ENCODE measurements around the gene NUP210L. TPM values are rescaled to one million over a fixed set of nuclear protein-coding genes. Genes with fewer than 3 reads are reported as not detected.
A peak's percentile ranks its signal among the peaks of the same experiment; 100 is the strongest.

NUP210L gene
- total RNA-seq, 1 donor from 2014 or later: not detected

GRCh38 chr1:154157520-154158306 lies 2.8 kb upstream of the NUP210L start:
- H3K9me3 Mint-ChIP-seq: no peaks in the 10 kb centered on the region
- Histone ChIP-seq H3K4me1 (peaks cover 11% of the 10 kb centered on the region), H3K27me3 (no peaks in the 10 kb centered on the region), H3K36me3 (peaks cover 21% of the 10 kb centered on the region), H3K79me2 (ENCODE audit: low read depth) (peaks cover 11% of the 10 kb centered on the region), H3K9me3 (ENCODE audit: low read depth) (no peaks in the 10 kb centered on the region), H3K9ac (no peak overlapping the region), H4K20me1 (ENCODE audit: low read depth) (no peaks in the 10 kb centered on the region), H3K27ac (peak overlapping the region; percentile 61), H3K4me3 (no peak overlapping the region), H3F3A (ENCODE audit: low read depth) (peaks cover 24% of the 10 kb centered on the region), H3K4me2 (no peak overlapping the region), H2AFZ (replicated peaks) (no peak overlapping the region)
- H3K27me3 Mint-ChIP-seq (ENCODE audit: insufficient read depth, low read depth): peaks cover 4% of the 10 kb centered on the region
- H3K36me3 Mint-ChIP-seq: peaks cover 25% of the 10 kb centered on the region
- peak overlapping the region; percentile 80 for H3K27ac Mint-ChIP-seq
- DNase-seq (ENCODE audit: low spot score): peak; percentile 7
- H3K4me1 Mint-ChIP-seq: peaks cover 15% of the 10 kb centered on the region
- H3K4me3 Mint-ChIP-seq: no peak overlapping the region
- no peak for TF ChIP-seq CTCF (IDR thresholded peaks at IDR 0.05)
- no peak for TF ChIP-seq EZH2 (IDR thresholded peaks at IDR 0.05)
- no peak for TF ChIP-seq EZH2phosphoT487 (IDR thresholded peaks at IDR 0.05)

GRCh38 chr1:154155251-154155650 lies 378 bp upstream of the NUP210L start:
- no peak for DNase-seq (ENCODE audit: low spot score)
- no peak overlapping the region for H3K4me2 ChIP-seq
- no peak overlapping the region for H3K27ac Mint-ChIP-seq

GRCh38 chr1:154154053-154154452 lies 820 bp downstream of the NUP210L start:
- Mint-ChIP-seq H3K4me1 (peaks cover 15% of the 10 kb centered on the region), H3K4me3 (no peak overlapping the region), H3K36me3 (peaks cover 9% of the 10 kb centered on the region), H3K27ac (no peak overlapping the region), H3K9me3 (no peaks in the 10 kb centered on the region), H3K27me3 (ENCODE audit: insufficient read depth, low read depth) (peaks cover 4% of the 10 kb centered on the region)
- Histone ChIP-seq H3K36me3 (peaks cover under 1% of the 10 kb centered on the region), H3K79me2 (ENCODE audit: low read depth) (no peaks in the 10 kb centered on the region), H3K4me1 (peaks cover 11% of the 10 kb centered on the region), H3K27me3 (no peaks in the 10 kb centered on the region), H3K9ac (no peak overlapping the region), H2AFZ (replicated peaks) (no peak overlapping the region), H3K4me2 (no peak overlapping the region), H3K4me3 (no peak overlapping the region), H3K27ac (no peak overlapping the region), H4K20me1 (ENCODE audit: low read depth) (no peaks in the 10 kb centered on the region), H3K9me3 (ENCODE audit: low read depth) (no peaks in the 10 kb centered on the region), H3F3A (ENCODE audit: low read depth) (peaks cover 21% of the 10 kb centered on the region)
- TF ChIP-seq CTCF (IDR thresholded peaks at IDR 0.05): no peak
- TF ChIP-seq EZH2phosphoT487 (IDR thresholded peaks at IDR 0.05): no peak
- DNase-seq (ENCODE audit: low spot score): no peak

More at GRCh38 chr1:154155251-154155650, 378 bp upstream of the NUP210L start:
- peaks cover 21% of the 10 kb centered on the region for H3F3A ChIP-seq (ENCODE audit: low read depth)
- TF ChIP-seq EZH2 (IDR thresholded peaks at IDR 0.05) (no peak), CTCF (IDR thresholded peaks at IDR 0.05) (no peak), EZH2phosphoT487 (IDR thresholded peaks at IDR 0.05) (no peak)
- Mint-ChIP-seq H3K4me1 (peaks cover 15% of the 10 kb centered on the region), H3K9me3 (no peaks in the 10 kb centered on the region), H3K4me3 (no peak overlapping the region), H3K36me3 (peaks cover 16% of the 10 kb centered on the region), H3K27me3 (ENCODE audit: insufficient read depth, low read depth) (peaks cover 4% of the 10 kb centered on the region)
- H2AFZ ChIP-seq (replicated peaks): no peak overlapping the region
- H3K9ac ChIP-seq: no peak overlapping the region
- no peak overlapping the region for H3K27ac ChIP-seq
- no peaks in the 10 kb centered on the region for H3K9me3 ChIP-seq (ENCODE audit: low read depth)
- no peaks in the 10 kb centered on the region for H4K20me1 ChIP-seq (ENCODE audit: low read depth)
- peaks cover 11% of the 10 kb centered on the region for H3K4me1 ChIP-seq
- H3K4me3 ChIP-seq: no peak overlapping the region
- peaks cover 5% of the 10 kb centered on the region for H3K79me2 ChIP-seq (ENCODE audit: low read depth)
- no peaks in the 10 kb centered on the region for H3K27me3 ChIP-seq
- peaks cover 12% of the 10 kb centered on the region for H3K36me3 ChIP-seq
